WI38 (cell line): Measurements from ENCODE around the gene LCN15.

ENCODE experiments used
- H3K4me3 ChIP-seq: 2 replicates; pipeline ENCODE4 v1.5.1; 2011; ENCODE audit warnings: low read depth, mild to moderate bottlenecking, control low read depth, low read length
- TF ChIP-seq, protein P1 (sequence below): IDR thresholded peaks from 2 replicates; pipeline ENCODE4 v1.5.1; 2012; ENCODE audit warnings: low read depth, mild to moderate bottlenecking, control low read depth, low read length

LCN15 gene

DNA sequence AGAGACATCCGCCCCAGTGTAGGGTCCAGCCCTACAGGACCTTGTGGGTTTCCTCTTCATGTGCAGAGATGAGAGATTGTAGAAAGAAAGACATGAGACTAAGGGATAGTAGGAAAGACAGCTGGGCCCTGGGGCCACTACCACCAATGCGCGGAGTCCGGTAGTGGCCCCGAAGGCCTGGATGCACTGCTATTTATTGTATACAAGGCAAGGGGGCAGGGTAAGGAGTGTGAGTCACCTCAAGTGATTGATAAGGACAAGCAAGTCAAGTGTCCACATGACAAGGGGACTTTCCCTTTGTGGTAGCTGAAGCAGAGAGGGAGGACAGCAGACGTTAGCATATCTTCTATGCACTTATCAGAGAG, 20.7 kb upstream of the LCN15 start:
- TF ChIP-seq, protein P1, sequence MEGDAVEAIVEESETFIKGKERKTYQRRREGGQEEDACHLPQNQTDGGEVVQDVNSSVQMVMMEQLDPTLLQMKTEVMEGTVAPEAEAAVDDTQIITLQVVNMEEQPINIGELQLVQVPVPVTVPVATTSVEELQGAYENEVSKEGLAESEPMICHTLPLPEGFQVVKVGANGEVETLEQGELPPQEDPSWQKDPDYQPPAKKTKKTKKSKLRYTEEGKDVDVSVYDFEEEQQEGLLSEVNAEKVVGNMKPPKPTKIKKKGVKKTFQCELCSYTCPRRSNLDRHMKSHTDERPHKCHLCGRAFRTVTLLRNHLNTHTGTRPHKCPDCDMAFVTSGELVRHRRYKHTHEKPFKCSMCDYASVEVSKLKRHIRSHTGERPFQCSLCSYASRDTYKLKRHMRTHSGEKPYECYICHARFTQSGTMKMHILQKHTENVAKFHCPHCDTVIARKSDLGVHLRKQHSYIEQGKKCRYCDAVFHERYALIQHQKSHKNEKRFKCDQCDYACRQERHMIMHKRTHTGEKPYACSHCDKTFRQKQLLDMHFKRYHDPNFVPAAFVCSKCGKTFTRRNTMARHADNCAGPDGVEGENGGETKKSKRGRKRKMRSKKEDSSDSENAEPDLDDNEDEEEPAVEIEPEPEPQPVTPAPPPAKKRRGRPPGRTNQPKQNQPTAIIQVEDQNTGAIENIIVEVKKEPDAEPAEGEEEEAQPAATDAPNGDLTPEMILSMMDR, result no peak
- no peak overlapping the region for H3K4me3 ChIP-seq

DNA sequence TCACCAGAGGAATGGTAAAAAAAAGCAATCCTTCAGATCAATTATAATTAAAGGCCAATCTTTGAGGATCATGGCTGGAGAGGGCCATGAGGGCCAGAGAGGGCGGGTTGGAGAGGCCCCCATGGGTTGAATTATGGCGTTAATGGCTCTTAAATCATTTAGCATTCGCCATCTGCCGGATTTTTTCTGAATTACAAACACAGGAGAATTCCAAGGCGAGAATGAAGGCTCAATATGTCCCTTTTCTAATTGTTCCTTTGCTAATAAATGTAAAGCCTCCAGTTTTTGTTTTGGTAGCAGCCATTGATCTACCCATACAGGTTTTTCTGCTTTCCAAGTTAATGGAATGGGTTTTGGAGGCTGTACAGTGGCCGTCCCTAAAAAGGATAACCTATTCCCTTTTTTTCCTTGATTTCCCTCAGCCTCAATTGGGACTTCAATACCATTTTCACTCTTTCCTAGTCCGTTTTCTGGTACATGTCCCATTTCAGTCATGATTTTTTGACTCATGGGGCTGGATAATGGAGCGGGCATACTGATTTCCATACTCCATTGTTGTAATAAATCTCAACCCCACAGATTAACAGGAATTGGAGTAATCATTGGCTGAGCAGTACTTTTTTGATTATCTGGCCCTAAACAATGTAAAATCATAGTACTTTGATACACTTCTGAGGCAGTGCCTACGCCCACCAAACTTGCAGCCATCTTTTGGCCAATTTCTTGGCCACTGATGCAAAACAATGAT, 20.1 kb upstream of the LCN15 start:
- TF ChIP-seq, protein P1, result 0 out of 2 replicates have a peak, but pooled peaks have one; percentile 3
- H3K4me3 ChIP-seq, result no peak overlapping the region

DNA sequence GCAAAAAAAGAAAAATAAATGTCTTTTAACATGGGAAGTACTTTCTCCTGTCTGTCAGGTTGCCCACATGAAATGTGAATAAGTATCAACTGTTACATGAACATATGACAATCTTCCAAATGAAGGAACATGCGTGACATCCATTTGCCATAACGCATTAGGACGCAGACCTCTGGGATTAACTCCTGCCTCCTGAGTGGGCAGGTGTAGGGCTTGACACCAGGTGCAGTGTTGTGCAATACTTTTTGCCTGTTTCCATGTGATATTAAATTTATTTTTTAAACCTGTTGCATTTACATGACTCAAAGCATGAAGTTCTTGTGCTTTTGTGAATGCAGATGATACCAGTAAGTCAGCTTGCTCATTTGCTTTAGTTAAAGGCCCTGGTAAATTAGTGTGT, 18.1 kb upstream of the LCN15 start:
- TF ChIP-seq, protein P1, result no peak

DNA sequence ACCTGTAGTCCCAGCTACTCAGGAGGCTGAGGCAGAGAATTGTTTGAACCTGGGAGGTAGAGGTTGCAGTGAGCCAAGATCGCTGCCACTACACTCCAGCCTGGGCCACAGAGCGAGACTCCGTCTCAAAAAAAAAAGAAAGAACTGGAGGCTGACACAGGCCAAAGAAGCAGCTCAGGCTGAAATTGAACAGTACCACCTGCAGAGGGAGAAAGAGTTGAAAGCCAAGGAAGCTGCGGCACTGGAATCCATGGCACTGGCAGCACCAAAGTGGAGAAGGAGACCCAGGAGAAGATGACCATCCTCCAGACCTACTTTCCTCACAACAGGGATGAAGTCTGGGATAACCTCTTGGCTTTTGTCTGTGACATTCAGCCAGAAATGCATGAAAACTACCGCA, 15.5 kb upstream of the LCN15 start:
- no peak overlapping the region for H3K4me3 ChIP-seq
- TF ChIP-seq, protein P1, result no peak

More for the DNA sequence above, 18.1 kb upstream of the LCN15 start:
- H3K4me3 ChIP-seq, result no peak overlapping the region

DNA sequence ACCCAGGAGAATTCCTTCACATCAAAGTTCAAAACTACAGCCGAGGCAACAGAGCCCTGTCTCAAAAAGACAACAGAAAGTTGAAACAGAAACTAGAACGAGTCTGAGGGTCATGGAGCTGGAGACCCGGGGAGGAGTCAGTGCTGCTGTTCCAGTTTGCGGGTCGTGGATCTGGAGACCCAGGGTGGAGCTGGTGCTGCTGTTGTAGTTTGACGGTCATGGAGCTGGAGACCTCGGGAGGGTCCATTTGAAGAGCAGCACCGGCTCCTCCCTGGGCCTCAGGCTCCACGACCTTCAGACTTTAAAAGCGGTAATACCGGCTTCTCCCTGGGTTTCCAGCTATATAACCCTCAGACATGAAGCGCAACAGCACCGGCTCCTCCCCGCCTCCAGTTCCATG, 13.0 kb upstream of the LCN15 start:
- TF ChIP-seq, protein P1, result no peak
- H3K4me3 ChIP-seq, result no peak overlapping the region

DNA sequence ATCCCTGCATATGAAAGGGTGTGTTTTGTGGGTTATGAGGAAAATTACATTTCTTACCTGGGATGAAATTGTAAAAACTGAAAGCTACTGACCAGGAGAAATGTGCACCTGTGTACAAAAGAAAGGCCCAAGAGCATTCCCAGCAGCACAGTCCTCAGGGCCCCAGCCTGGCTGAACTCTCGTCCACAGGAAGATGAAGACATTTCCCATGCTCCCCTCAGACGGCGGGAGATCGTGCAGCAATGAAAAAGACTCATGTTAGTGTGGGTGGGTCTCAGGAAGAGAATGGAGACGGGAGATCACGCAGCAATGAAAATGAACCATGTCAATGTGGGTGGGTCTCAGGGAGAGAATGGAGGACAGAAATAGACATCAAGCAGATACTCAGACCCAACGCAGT, 12.6 kb upstream of the LCN15 start:
- TF ChIP-seq, protein P1, result no peak
- H3K4me3 ChIP-seq, result no peak overlapping the region

DNA sequence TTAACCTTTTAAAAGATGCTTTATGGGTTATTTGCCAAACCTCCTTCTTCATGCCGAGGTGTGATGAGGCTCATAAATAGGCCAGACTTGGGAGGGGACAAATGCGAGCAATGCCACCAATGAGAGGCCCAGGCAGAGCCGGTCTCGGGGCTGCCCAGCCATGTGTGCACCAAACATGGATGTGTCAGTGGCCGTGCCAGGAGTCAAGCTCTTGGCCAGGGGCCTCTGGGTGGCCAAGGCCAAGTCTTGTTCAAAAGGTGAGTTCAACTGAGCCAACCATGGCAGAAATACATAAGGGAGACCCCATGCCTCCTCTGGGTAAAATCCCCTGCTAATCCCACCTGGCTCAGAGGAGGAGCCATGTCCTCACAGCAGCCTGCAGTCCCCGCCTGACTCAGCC, 10.9 kb upstream of the LCN15 start:
- H3K4me3 ChIP-seq, result no peak overlapping the region
- TF ChIP-seq, protein P1, result no peak
